ENCODE measurements around the gene MXD4. TPM values are rescaled to one million over a fixed set of nuclear protein-coding genes. Genes with fewer than 3 reads are reported as not detected.

MXD4 gene
- total and polyA plus RNA-seq, 11 donors: 27.5 to 76.6 (median 35.7) TPM

GRCh38 chr4:2289311-2289954, 27.5 kb upstream of the MXD4 start:
- H3K27me3 ChIP-seq: no peaks in the 10 kb centered on the region
- ATAC-seq (no peak), DNase-seq (peak in 2 of 5 donors; percentile 19 to 58)
- H3K4me3 ChIP-seq: no peak overlapping the region
- peaks cover 0 to 4% (median 0%) of the 10 kb centered on the region in 12 donors for H3K9me3 ChIP-seq
- H3K36me3 ChIP-seq: no peaks in the 10 kb centered on the region
- WGBS, 4 donors: 91 to 93% (median 92%) methylated on average over 4 to 14 of the region's 14 CpGs
- TF ChIP-seq POLR2A (IDR thresholded peaks at IDR 0.05) (no peak), CTCF (IDR thresholded peaks at IDR 0.05) (no peak)
- intact Hi-C loops (cut with DNase I): no loop called here
- H3K27ac ChIP-seq: no peak overlapping the region
- H3K4me1 ChIP-seq: peaks cover 0 to 14% (median 0%) of the 10 kb centered on the region in 12 donors

GRCh38 chr4:2288051-2288541, 26.2 kb upstream of the MXD4 start:
- H3K27me3 ChIP-seq: no peaks in the 10 kb centered on the region
- TF ChIP-seq POLR2A (IDR thresholded peaks at IDR 0.05): no peak
- TF ChIP-seq CTCF (IDR thresholded peaks at IDR 0.05): no peak
- peak in 1 of 5 donors; percentile 42 for DNase-seq
- no peak overlapping the region for H3K4me3 ChIP-seq
- H3K9me3 ChIP-seq: no peaks in the 10 kb centered on the region
- no peak overlapping the region for H3K27ac ChIP-seq
- WGBS, 4 donors: 87 to 91% (median 90%) methylated on average over 7 to 10 of the region's 10 CpGs
- H3K36me3 ChIP-seq: no peaks in the 10 kb centered on the region
- ATAC-seq: no peak
- peaks cover 0 to 14% (median 0%) of the 10 kb centered on the region in 12 donors for H3K4me1 ChIP-seq
- intact Hi-C loops (cut with DNase I): no loop called here

- ATAC-seq: no peak
- H3K27me3 ChIP-seq: no peaks in the 10 kb centered on the region
- H3K4me1 ChIP-seq: peaks cover 0 to 14% (median 0%) of the 10 kb centered on the region in 12 donors
- no peak for TF ChIP-seq CTCF (IDR thresholded peaks at IDR 0.05)
- TF ChIP-seq POLR2A (IDR thresholded peaks at IDR 0.05): no peak
- no peak overlapping the region for H3K27ac ChIP-seq
- intact Hi-C loops (cut with DNase I): no loop called here
- H3K36me3 ChIP-seq: no peaks in the 10 kb centered on the region
- no peaks in the 10 kb centered on the region for H3K9me3 ChIP-seq
- peak in 1 of 5 donors; percentile 17 for DNase-seq
- 78 to 90% (median 83%) methylated on average over 9 of the region's 9 CpGs for WGBS, 4 donors
- H3K4me3 ChIP-seq: no peak overlapping the region
Observed at GRCh38 chr4:2287594-2287915, 25.6 kb upstream of the MXD4 start.

GRCh38 chr4:2286904-2287593, 25.1 kb upstream of the MXD4 start:
- H3K27me3 ChIP-seq: no peaks in the 10 kb centered on the region
- ATAC-seq: no peak
- intact Hi-C loops (cut with DNase I): no loop called here
- no peaks in the 10 kb centered on the region for H3K9me3 ChIP-seq
- peaks cover 0 to 14% (median 0%) of the 10 kb centered on the region in 12 donors for H3K4me1 ChIP-seq
- H3K27ac ChIP-seq: no peak overlapping the region
- H3K4me3 ChIP-seq: no peak overlapping the region
- WGBS, 4 donors: 75 to 86% (median 81%) methylated on average over 18 to 19 of the region's 19 CpGs
- peak in 2 of 5 donors; percentile 22 to 31 for DNase-seq
- no peak for TF ChIP-seq POLR2A (IDR thresholded peaks at IDR 0.05)
- no peak for TF ChIP-seq CTCF (IDR thresholded peaks at IDR 0.05)
- H3K36me3 ChIP-seq: no peaks in the 10 kb centered on the region

Measured in heart left ventricle (tissue), 16 donors.